Peyer's patch (tissue), 4 donors: ENCODE measurements around the gene VSTM2B.

Experiments used
- CTCF ChIP-seq, 6 experiments: fragments of 450-650 bp in 4 of 6; fragments of 200-600 bp in 2 of 6; sonication (generic) in 1 of 6; IDR thresholded peaks; one replicate each; pipeline ENCODE4 v1.5.1; 2017 to 2019; ENCODE audit warnings: antibody characterized with exemption in 6 of 6, mild to moderate bottlenecking in 3 of 6, moderate library complexity in 1 of 6
- POLR2A ChIP-seq, 2 donors: fragments of 450-650 bp; IDR thresholded peaks; one replicate each; pipeline ENCODE4 v1.5.1; 2017; ENCODE audit warnings: antibody characterized with exemption in 2 of 2, mild to moderate bottlenecking in 2 of 2, moderate library complexity in 2 of 2

GRCh38 chr19:29530540-29531457 lies 5.0 kb downstream of the VSTM2B start:
- TF ChIP-seq CTCF (IDR thresholded peaks at IDR 0.05) (no peak), POLR2A (IDR thresholded peaks at IDR 0.05) (no peak)
